ENCODE results near the gene TTLL9.

TTLL9 gene

GRCh38 chr20:31979713-31980426, 109.4 kb downstream of the TTLL9 start:
- DNase-seq (ENCODE audit: low read depth), result no peak

- DNase-seq (ENCODE audit: low read depth), result no peak
These were observed 111.3 kb downstream of the TTLL9 start for GRCh38 chr20:31981784-31982183.

GRCh38 chr20:31984981-31985471, 114.6 kb downstream of the TTLL9 start:
- DNase-seq (ENCODE audit: low read depth), result no peak

- no peak for DNase-seq (ENCODE audit: low read depth)
These were observed 117.3 kb downstream of the TTLL9 start for GRCh38 chr20:31987744-31988143.

- DNase-seq (ENCODE audit: low read depth), result no peak
These were observed 118.1 kb downstream of the TTLL9 start for GRCh38 chr20:31988430-31989015.

GRCh38 chr20:31989030-31989645, 118.7 kb downstream of the TTLL9 start:
- DNase-seq (ENCODE audit: low read depth), result no peak

GRCh38 chr20:31990641-31991338, 120.4 kb downstream of the TTLL9 start:
- no peak for DNase-seq (ENCODE audit: low read depth)

GRCh38 chr20:31991339-31991705, 120.9 kb downstream of the TTLL9 start:
- DNase-seq (ENCODE audit: low read depth), result no peak

- DNase-seq (ENCODE audit: low read depth), result no peak
These were observed 121.7 kb downstream of the TTLL9 start for GRCh38 chr20:31992086-31992485.
